AG09319 (cell line): ENCODE measurements around the gene TBX15.

Experiments used
- DNase-seq: peaks from one replicate; pipeline ENCODE4 v3.0.0-alpha.2; 2010; ENCODE audit warnings: low read depth; ENCODE audit errors: extremely low read depth
- TF ChIP-seq, protein P1 (sequence below): IDR thresholded peaks from 2 replicates; pipeline ENCODE4 v1.5.1; 2011; ENCODE audit warnings: low read depth, mild to moderate bottlenecking, inconsistent platforms, low read length, moderate library complexity

The TBX15 gene

GRCh38 chr1:118947003-118947765 lies 41.0 kb downstream of the TBX15 start:
- TF ChIP-seq, protein P1, sequence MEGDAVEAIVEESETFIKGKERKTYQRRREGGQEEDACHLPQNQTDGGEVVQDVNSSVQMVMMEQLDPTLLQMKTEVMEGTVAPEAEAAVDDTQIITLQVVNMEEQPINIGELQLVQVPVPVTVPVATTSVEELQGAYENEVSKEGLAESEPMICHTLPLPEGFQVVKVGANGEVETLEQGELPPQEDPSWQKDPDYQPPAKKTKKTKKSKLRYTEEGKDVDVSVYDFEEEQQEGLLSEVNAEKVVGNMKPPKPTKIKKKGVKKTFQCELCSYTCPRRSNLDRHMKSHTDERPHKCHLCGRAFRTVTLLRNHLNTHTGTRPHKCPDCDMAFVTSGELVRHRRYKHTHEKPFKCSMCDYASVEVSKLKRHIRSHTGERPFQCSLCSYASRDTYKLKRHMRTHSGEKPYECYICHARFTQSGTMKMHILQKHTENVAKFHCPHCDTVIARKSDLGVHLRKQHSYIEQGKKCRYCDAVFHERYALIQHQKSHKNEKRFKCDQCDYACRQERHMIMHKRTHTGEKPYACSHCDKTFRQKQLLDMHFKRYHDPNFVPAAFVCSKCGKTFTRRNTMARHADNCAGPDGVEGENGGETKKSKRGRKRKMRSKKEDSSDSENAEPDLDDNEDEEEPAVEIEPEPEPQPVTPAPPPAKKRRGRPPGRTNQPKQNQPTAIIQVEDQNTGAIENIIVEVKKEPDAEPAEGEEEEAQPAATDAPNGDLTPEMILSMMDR = no peak
- no peak for DNase-seq

- no peak for DNase-seq
- TF ChIP-seq, protein P1 = no peak
Measured at GRCh38 chr1:118945489-118945888, 42.7 kb downstream of the TBX15 start.

DNA sequence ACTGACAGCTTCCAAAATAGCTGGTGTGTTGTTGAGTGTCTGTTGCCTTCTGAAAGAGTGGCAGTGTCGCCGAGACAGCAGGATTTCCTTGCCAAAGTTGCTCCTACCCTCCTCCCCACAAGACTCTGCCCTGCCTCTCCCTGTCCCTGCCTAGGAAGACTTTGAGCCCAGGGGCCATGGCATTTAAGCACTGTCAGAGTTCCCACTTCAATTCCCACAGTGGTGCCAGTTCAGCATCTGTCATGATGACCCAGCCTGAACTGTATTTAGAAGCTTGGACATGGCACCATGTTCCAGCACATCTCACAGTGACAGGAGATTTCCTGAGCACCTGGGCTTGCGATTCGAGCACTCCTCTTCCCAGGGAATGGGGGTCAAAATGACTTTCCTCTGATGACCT lies 43.6 kb downstream of the TBX15 start:
- TF ChIP-seq, protein P1 = no peak
- no peak for DNase-seq

- TF ChIP-seq, protein P1 = no peak
- no peak for DNase-seq
Measured at GRCh38 chr1:118944133-118944532, 44.0 kb downstream of the TBX15 start.

GRCh38 chr1:118940957-118941356 lies 47.2 kb downstream of the TBX15 start:
- TF ChIP-seq, protein P1 = no peak
- no peak for DNase-seq

DNA sequence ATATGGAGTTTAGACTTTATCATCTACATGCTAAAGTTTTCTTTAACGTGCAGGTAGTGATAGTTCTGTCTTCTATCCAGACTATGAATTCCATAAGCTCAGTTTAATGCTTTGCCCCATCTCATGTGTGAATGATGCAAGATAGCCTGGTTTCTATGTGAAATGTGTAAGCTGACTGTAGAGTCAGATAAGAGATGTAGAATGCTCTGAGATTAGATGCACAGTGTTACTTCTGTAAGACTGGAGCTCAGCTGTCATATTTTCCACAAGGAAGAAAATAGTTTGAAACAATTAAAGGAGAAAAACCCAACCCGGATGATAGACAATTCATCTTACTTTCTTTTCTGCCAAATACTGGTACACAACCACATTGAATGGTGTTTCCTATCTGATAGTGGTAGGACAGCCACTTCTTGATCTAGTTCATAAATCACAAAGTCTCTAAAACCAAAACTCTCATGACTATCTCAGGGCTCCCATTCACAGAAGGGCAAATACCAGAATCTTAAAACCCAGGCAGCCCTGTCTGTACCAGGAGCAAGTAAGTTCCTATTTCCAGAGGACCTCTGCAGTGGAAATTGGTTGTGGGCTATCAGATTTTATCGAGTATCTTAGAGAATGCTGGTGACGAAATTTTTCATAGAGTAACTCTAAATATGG lies 50.6 kb downstream of the TBX15 start:
- no peak for DNase-seq

DNA sequence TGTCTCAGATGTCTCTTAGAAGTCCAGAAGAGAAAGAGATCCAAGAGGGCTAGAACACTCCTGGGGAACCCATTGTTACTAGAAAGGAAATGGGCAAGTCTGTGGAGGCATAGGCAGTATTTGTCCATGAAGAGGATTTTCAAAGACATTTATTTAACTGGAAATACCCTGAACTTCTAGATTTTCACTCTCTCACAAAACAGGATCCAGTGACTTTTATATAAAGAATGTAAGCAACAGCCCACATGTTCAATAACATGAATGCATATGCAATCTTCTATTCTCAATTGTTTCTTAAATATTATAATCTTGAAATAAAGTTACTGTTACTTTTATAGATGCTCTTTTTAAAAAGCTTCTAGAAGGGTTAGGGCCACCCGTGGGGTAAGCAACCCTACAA lies 53.4 kb downstream of the TBX15 start:
- TF ChIP-seq, protein P1 = no peak
- DNase-seq = no peak

More for the DNA sequence above, 50.6 kb downstream of the TBX15 start:
- TF ChIP-seq, protein P1 = no peak
